SW480 (cell line): ENCODE data around the gene KCNE2.
"Not testable (repeated sequence)": the region's sequence is repeated elsewhere in the genome, so short reads cannot be mapped to it uniquely, and the experiment has no call there.

Experiments
- DNase-seq: peaks from one replicate; pipeline ENCODE4 v3.0.0-alpha.2; 2016; ENCODE audit warnings: low spot score

Gene KCNE2

GRCh38 chr21:34417448-34418077, 53.8 kb downstream of the KCNE2 start:
- not testable (repeated sequence) for DNase-seq
